GM12891 (cell line): ENCODE data around the gene MAIP1.

ENCODE experiments used
- POLR2A ChIP-seq: IDR thresholded peaks from 2 replicates; pipeline ENCODE4 v1.6.1; 2011; ENCODE audit warnings: low read depth, low read length, control low read depth
- TAF1 ChIP-seq: IDR thresholded peaks from 2 replicates; pipeline ENCODE4 v1.6.1; 2011; ENCODE audit warnings: low read depth, low read length, control low read depth

DNA sequence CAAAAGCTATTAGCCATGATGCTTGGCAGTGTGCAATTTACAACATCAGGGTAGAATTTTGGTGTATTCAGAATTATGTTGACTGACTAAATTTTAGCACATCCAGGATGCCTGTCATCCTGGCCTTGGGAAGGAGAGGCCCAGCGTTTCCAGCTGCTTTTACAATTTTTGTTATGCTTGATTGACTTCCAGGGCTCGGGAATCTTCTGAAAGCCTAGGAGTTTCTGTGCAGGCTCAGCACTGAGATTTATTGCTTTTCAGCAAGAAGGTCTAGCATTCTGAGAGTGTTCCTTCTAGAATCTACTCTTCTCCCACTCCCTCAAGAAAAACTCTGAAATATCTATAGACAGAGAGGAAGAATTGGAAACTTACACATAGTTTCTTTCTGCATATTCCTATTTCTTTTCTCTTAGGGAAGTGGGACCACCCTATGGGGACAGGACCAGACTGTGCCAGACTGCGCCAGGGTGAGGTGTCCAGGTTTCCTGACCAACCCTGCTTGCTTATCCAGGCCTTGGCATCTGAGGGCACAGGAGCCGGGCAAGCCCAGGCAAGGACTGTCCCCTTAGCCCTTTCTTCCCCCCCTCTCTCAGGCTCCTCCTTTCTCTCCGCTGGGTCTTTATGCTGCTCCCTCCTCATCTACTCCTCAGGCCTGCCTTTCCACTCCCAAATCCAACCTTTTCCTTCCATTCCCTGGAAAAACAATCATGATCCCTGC, 26.9 kb downstream of the MAIP1 start:
- TF ChIP-seq POLR2A (no peak), TAF1 (no peak)
